Endothelial cell of umbilical vein (primary cell): ENCODE measurements around the gene NR5A2.

Source experiments
- CTCF ChIP-seq, 2 donors: IDR thresholded peaks; 1 replicate in 1 of 2; 2 replicates in 1 of 2; pipeline ENCODE4 v1.5.1; 2011; ENCODE audit warnings: low read length in 2 of 2, mild to moderate bottlenecking in 2 of 2, moderate library complexity in 2 of 2, control low read depth in 1 of 2, inconsistent platforms in 1 of 2, low read depth in 1 of 2; ENCODE audit not compliant: insufficient read depth in 1 of 2; ENCODE audit errors: extremely low read depth in 1 of 2
- EZH2 ChIP-seq: IDR thresholded peaks from 2 replicates; pipeline ENCODE4 v1.6.1; 2012; ENCODE audit warnings: borderline replicate concordance, low read depth, mild to moderate bottlenecking, moderate library complexity, low read length, inconsistent platforms; ENCODE audit not compliant: severe bottlenecking

GRCh38 chr1:200223613-200224012, 196.1 kb downstream of the NR5A2 start:
- TF ChIP-seq EZH2 = no peak
- no peak for TF ChIP-seq CTCF (IDR thresholded peaks at IDR 0.05; ENCODE audit: extremely low read depth in 1 of 2, insufficient read depth in 1 of 2, low read depth in 1 of 2, low read length in 2 of 2)
